NT2/D1 (cell line): Measurements from ENCODE around the gene TTC34.

Experiments
- SUZ12 ChIP-seq: IDR thresholded peaks from 2 replicates; pipeline ENCODE4 v1.6.1; 2011; ENCODE audit not compliant: insufficient read length, insufficient read depth; ENCODE audit errors: extremely low read depth
- YY1 ChIP-seq: IDR thresholded peaks from 2 replicates; pipeline ENCODE4 v1.6.1; 2011; ENCODE audit not compliant: insufficient read length, insufficient read depth

- TF ChIP-seq SUZ12 = no peak
- TF ChIP-seq YY1 = no peak
Measured at GRCh38 chr1:2834146-2834475, 32.6 kb upstream of the TTC34 start.
